Left ventricle myocardium inferior (tissue), 1 donor: ENCODE data around the gene SRPX. TPM values are rescaled to one million over a fixed set of nuclear protein-coding genes. Genes with fewer than 3 reads are reported as not detected.

ENCODE experiments used
- DNase-seq: peaks from one replicate; pipeline ENCODE4 v3.0.0-alpha.2; 2020
- H3K27ac ChIP-seq: fragments of 200-600 bp; replicated peaks from 2 replicates; pipeline ENCODE4 v1.8.0; 2021
- H3K27me3 ChIP-seq: fragments of 200-600 bp; 2 replicates; pipeline ENCODE4 v1.8.0; 2021; ENCODE audit warnings: low read depth
- H3K36me3 ChIP-seq: fragments of 200-600 bp; 2 replicates; pipeline ENCODE4 v1.8.0; 2021
- H3K4me1 ChIP-seq: fragments of 200-600 bp; 2 replicates; pipeline ENCODE4 v1.8.0; 2021
- H3K4me3 ChIP-seq: fragments of 200-600 bp; 2 replicates; pipeline ENCODE4 v1.8.0; 2021; ENCODE audit warnings: mild to moderate bottlenecking, moderate library complexity
- H3K9me3 ChIP-seq: fragments of 200-600 bp; replicated peaks from 2 replicates; pipeline ENCODE4 v1.8.0; 2021
- intact Hi-C: fragments of 100-400 bp; cut with micrococcal nuclease; formaldehyde crosslinking; loops from one replicate; pipeline ENCODE4 v1.11.0; 2022
- total RNA-seq: library from RNA; stranded (reverse); fragmentation: NEBNext Ultra II Directional; extraction: Animal tissue kit (Norgen Biotek cat#: 25700); gene quantifications from one replicate; pipeline ENCODE4 v1.2.1, GENCODE V29; 2021
- TF ChIP-seq, protein P1 (sequence below): fragments of 200-600 bp; IDR thresholded peaks from 2 replicates; pipeline ENCODE4 v1.8.0; 2021; ENCODE audit warnings: antibody characterized with exemption, mild to moderate bottlenecking, borderline replicate concordance
- donor health status: DM: no; HTN: yes; CAD: no; lungs with severe emphysema.

SRPX gene
- total RNA-seq, 1 donor from 2014 or later, result 55.9 TPM

DNA sequence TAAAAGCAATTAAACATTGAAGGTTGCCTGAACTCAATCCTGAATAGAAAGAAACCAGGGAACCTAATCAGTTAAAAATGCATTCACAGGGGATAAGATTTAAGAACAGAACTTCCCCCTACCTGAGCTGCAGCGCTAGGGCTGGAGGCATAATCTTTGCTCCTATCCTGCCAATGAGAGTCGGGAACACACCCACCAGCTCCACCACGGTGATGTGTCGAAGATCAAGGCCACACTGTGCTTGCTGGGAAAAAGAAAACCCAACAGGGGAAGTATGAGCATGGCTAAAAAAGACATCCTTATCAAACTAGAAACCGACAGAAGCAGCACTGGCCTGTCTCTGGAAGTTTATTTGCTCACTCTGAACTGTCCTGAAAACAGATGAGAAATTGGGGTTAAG is 66.3 kb downstream of the SRPX start:
- no peak for DNase-seq

GRCh38 chrX:38151441-38151840 is 69.2 kb downstream of the SRPX start:
- Histone ChIP-seq H3K9me3 (no peaks in the 10 kb centered on the region), H3K36me3 (peaks cover 1% of the 10 kb centered on the region), H3K27ac (no peak overlapping the region), H3K4me1 (no peaks in the 10 kb centered on the region), H3K4me3 (no peak overlapping the region), H3K27me3 (no peaks in the 10 kb centered on the region)
- intact Hi-C loops, result no loop called here
- no peak for DNase-seq
- TF ChIP-seq, protein P1, sequence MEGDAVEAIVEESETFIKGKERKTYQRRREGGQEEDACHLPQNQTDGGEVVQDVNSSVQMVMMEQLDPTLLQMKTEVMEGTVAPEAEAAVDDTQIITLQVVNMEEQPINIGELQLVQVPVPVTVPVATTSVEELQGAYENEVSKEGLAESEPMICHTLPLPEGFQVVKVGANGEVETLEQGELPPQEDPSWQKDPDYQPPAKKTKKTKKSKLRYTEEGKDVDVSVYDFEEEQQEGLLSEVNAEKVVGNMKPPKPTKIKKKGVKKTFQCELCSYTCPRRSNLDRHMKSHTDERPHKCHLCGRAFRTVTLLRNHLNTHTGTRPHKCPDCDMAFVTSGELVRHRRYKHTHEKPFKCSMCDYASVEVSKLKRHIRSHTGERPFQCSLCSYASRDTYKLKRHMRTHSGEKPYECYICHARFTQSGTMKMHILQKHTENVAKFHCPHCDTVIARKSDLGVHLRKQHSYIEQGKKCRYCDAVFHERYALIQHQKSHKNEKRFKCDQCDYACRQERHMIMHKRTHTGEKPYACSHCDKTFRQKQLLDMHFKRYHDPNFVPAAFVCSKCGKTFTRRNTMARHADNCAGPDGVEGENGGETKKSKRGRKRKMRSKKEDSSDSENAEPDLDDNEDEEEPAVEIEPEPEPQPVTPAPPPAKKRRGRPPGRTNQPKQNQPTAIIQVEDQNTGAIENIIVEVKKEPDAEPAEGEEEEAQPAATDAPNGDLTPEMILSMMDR, result no peak

More for the DNA sequence above, 66.3 kb downstream of the SRPX start:
- Histone ChIP-seq H3K27ac (no peak overlapping the region), H3K4me1 (no peaks in the 10 kb centered on the region), H3K27me3 (no peaks in the 10 kb centered on the region), H3K4me3 (no peak overlapping the region), H3K36me3 (peaks cover 7% of the 10 kb centered on the region), H3K9me3 (no peaks in the 10 kb centered on the region)
- intact Hi-C loops, result no loop called here
- TF ChIP-seq, protein P1, result no peak

GRCh38 chrX:38150993-38151392 is 69.7 kb downstream of the SRPX start:
- intact Hi-C loops, result no loop called here
- Histone ChIP-seq H3K4me3 (no peak overlapping the region), H3K36me3 (no peaks in the 10 kb centered on the region), H3K27me3 (no peaks in the 10 kb centered on the region), H3K9me3 (no peaks in the 10 kb centered on the region), H3K27ac (no peak overlapping the region), H3K4me1 (no peaks in the 10 kb centered on the region)
- TF ChIP-seq, protein P1, result no peak
- no peak for DNase-seq

GRCh38 chrX:38149016-38149415 is 71.7 kb downstream of the SRPX start:
- DNase-seq, result no peak
- no peaks in the 10 kb centered on the region for H3K27me3 ChIP-seq
- intact Hi-C loops, result no loop called here
- no peak overlapping the region for H3K27ac ChIP-seq
- H3K4me1 ChIP-seq, result no peaks in the 10 kb centered on the region
- no peak overlapping the region for H3K4me3 ChIP-seq
- TF ChIP-seq, protein P1, result no peak
- no peaks in the 10 kb centered on the region for H3K9me3 ChIP-seq
- no peaks in the 10 kb centered on the region for H3K36me3 ChIP-seq

DNA sequence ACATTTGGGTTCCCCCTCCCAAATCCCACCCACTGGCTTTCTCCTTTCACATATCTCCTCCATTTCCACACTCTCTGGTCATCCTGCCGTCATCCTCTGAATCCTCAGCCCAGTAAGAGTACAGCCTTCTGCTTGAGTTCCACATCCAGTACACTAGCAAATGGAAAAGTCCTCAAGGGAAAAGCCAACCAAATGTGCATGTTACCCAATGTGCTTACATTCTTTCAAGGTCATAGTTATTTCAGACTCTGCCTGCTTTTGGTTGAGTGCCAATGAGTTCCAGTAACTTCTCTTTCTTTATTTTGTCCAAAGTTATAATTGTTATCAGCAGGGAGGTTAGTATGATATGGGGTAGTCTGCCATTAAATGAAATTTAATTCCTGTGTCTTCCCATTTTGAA is 78.1 kb downstream of the SRPX start:
- TF ChIP-seq, protein P1, result no peak
- no peak overlapping the region for H3K27ac ChIP-seq
- DNase-seq, result no peak
- no peak overlapping the region for H3K4me3 ChIP-seq
- no peaks in the 10 kb centered on the region for H3K27me3 ChIP-seq
- H3K9me3 ChIP-seq, result no peaks in the 10 kb centered on the region
- no peaks in the 10 kb centered on the region for H3K36me3 ChIP-seq
- intact Hi-C loops, result no loop called here
- peaks cover 4% of the 10 kb centered on the region for H3K4me1 ChIP-seq

DNA sequence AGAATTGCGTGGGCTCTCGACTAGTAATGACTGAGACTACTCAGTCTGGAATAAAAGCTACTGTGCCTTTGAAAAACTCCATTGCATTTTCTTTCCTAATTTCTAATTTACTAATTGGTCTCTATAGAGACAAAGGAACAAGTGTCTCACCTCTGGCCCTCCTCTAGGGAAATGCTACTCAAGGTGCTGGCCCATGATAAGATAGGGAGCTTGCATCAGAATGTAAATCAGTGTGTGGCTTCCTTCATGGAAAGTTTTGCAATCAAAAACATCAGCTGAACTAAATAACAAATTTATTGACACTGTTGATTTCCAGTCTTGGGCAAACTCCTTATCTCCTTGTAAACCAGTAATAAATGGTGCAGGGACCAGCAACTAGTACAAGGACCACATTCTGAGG is 81.8 kb downstream of the SRPX start:
- TF ChIP-seq, protein P1, result no peak
- Histone ChIP-seq H3K27me3 (no peaks in the 10 kb centered on the region), H3K27ac (no peak overlapping the region), H3K9me3 (no peaks in the 10 kb centered on the region), H3K36me3 (no peaks in the 10 kb centered on the region), H3K4me1 (peaks cover 4% of the 10 kb centered on the region), H3K4me3 (no peak overlapping the region)
- intact Hi-C loops, result no loop called here
- DNase-seq, result no peak
